Caco-2 (cell line): Measurements from ENCODE around the gene IFI44. TPM values are rescaled to one million over a fixed set of nuclear protein-coding genes. Genes with fewer than 3 reads are reported as not detected.

Experiments
- BruUV-seq: library from RNA; stranded (reverse); fragments of 400-500 nt; replicated peaks from 2 replicates; lab custom pipeline; 2021; lab: Mats Ljungman, UMichigan
- CTCF ChIA-PET: fragments of 300-600 bp; sonication (Branson Sonifier 250); formaldehyde crosslinking; loops from one replicate; lab custom pipeline; 2022; ENCODE audit warnings: antibody characterized with exemption; lab: Charles Lee
- POLR2A ChIA-PET: fragments of 300-600 bp; sonication (Branson Sonifier 250); formaldehyde crosslinking; loops from one replicate; lab custom pipeline; 2022; ENCODE audit warnings: antibody characterized with exemption; lab: Charles Lee
- DNase-seq, 2 experiments: peaks; one replicate each; pipeline versions ENCODE4 v3.0.0 to v3.0.0-alpha.2; 2020 to 2022
- H3K27me3 ChIP-seq: replicated peaks from 2 replicates; pipeline ENCODE4 v1.6.0; 2011; ENCODE audit warnings: low read length; ENCODE audit not compliant: control insufficient read depth, insufficient read depth
- H3K36me3 ChIP-seq: 2 replicates; pipeline ENCODE4 v1.5.1; 2011; ENCODE audit warnings: low read length; ENCODE audit not compliant: control insufficient read depth, insufficient read depth
- H3K4me1 ChIP-seq: fragments of 250-450 bp; sonication (Bioruptor Pico); 2 replicates; pipeline ENCODE4 v1.5.1; 2020; ENCODE audit warnings: mild to moderate bottlenecking
- H3K4me3 ChIP-seq: 2 replicates; pipeline ENCODE4 v1.5.1; 2011; ENCODE audit warnings: low read depth, mild to moderate bottlenecking, control low read depth, low read length
- H3K9me3 ChIP-seq: fragments of 250-450 bp; sonication (Bioruptor Pico); 2 replicates; pipeline ENCODE4 v1.5.1; 2020; ENCODE audit warnings: mild to moderate bottlenecking, moderate library complexity
- H3K27ac Mint-ChIP-seq: one replicate; pipeline ENCODE4 v1.8.0; 2022; ENCODE audit warnings: mixed read lengths; ENCODE audit not compliant: unreplicated experiment
- H3K27me3 Mint-ChIP-seq: one replicate; pipeline ENCODE4 v1.8.0; 2022; ENCODE audit warnings: mixed read lengths; ENCODE audit not compliant: insufficient read depth, unreplicated experiment
- H3K36me3 Mint-ChIP-seq: one replicate; pipeline ENCODE4 v1.8.0; 2022; ENCODE audit warnings: mild to moderate bottlenecking, mixed read lengths; ENCODE audit not compliant: insufficient read depth, unreplicated experiment
- H3K4me1 Mint-ChIP-seq: one replicate; pipeline ENCODE4 v1.8.0; 2022; ENCODE audit warnings: low read depth, mixed read lengths; ENCODE audit not compliant: unreplicated experiment
- H3K4me3 Mint-ChIP-seq: one replicate; pipeline ENCODE4 v1.8.0; 2022; ENCODE audit warnings: mild to moderate bottlenecking, moderate library complexity, mixed read lengths; ENCODE audit not compliant: unreplicated experiment
- H3K9me3 Mint-ChIP-seq: one replicate; pipeline ENCODE4 v1.8.0; 2022; ENCODE audit warnings: mixed read lengths; ENCODE audit not compliant: unreplicated experiment
- CTCF ChIP-seq, 2 experiments: fragments of 200-600 bp in 1 of 2; IDR thresholded peaks; 1 replicate in 1 of 2; 2 replicates in 1 of 2; pipeline versions ENCODE4 v1.5.1 to v1.8.0; 2011 to 2022; ENCODE audit warnings: antibody characterized with exemption in 1 of 2, control low read depth in 1 of 2, inconsistent platforms in 1 of 2, low read depth in 1 of 2, low read length in 1 of 2, mild to moderate bottlenecking in 1 of 2, moderate library complexity in 1 of 2; ENCODE audit not compliant: insufficient read depth in 1 of 2, severe bottlenecking in 1 of 2, unreplicated experiment in 1 of 2
- intact Hi-C: fragments of 100-400 bp; cut with micrococcal nuclease; formaldehyde crosslinking; loops from one replicate; pipeline ENCODE4 v1.10.0; 2022; ENCODE audit not compliant: unreplicated experiment
- total RNA-seq: library from RNA; stranded (reverse); gene quantifications from 2 replicates; pipeline ENCODE4 v1.2.3, GENCODE V29; 2022

IFI44 gene
- total RNA-seq, 1 experiment from 2014 or later, result not detected

DNA sequence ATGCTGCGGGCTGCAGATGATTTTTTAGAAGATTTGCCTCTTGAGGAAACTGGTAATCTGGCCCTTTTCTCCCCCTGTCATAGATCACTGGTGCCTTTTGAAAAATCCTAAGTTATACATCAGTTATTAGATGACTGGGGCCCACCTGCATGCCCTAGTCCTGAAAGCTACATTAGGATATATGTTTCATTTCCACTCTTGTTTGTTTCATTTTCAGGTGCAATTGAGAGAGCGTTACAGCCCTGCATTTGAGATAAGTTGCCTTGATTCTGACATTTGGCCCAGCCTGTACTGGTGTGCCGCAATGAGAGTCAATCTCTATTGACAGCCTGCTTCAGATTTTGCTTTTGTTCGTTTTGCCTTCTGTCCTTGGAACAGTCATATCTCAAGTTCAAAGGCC, 8.1 kb upstream of the IFI44 start:
- no peak for TF ChIP-seq CTCF (IDR thresholded peaks at IDR 0.05; ENCODE audit: insufficient read depth in 1 of 2, low read depth in 1 of 2, low read length in 1 of 2, severe bottlenecking in 1 of 2, unreplicated experiment in 1 of 2)
- Mint-ChIP-seq H3K4me1 (no peaks in the 10 kb centered on the region), H3K27me3 (peaks cover 2% of the 10 kb centered on the region), H3K9me3 (no peaks in the 10 kb centered on the region), H3K27ac (no peak overlapping the region), H3K4me3 (no peak overlapping the region), H3K36me3 (no peaks in the 10 kb centered on the region)
- intact Hi-C loops, result no loop called here
- Histone ChIP-seq H3K4me1 (no peaks in the 10 kb centered on the region), H3K4me3 (no peak overlapping the region), H3K27me3 (no peaks in the 10 kb centered on the region), H3K9me3 (no peaks in the 10 kb centered on the region), H3K36me3 (no peaks in the 10 kb centered on the region)
- no peak for DNase-seq
- CTCF ChIA-PET, result no interaction called here
- BruUV-seq, result no TSS peak
- POLR2A ChIA-PET, result no interaction called here

- no peaks in the 10 kb centered on the region for H3K9me3 ChIP-seq
- no peak for DNase-seq
- Mint-ChIP-seq H3K27ac (no peak overlapping the region), H3K9me3 (no peaks in the 10 kb centered on the region), H3K36me3 (no peaks in the 10 kb centered on the region), H3K4me1 (no peaks in the 10 kb centered on the region), H3K4me3 (no peak overlapping the region), H3K27me3 (no peaks in the 10 kb centered on the region)
- intact Hi-C loops, result no loop called here
- ChIA-PET CTCF (no interaction called here), POLR2A (no interaction called here)
- no peaks in the 10 kb centered on the region for H3K27me3 ChIP-seq
- BruUV-seq, result no TSS peak
- no peaks in the 10 kb centered on the region for H3K4me1 ChIP-seq
- H3K36me3 ChIP-seq, result no peaks in the 10 kb centered on the region
- TF ChIP-seq CTCF (IDR thresholded peaks at IDR 0.05; ENCODE audit: insufficient read depth in 1 of 2, low read depth in 1 of 2, low read length in 1 of 2, severe bottlenecking in 1 of 2, unreplicated experiment in 1 of 2), result no peak
- H3K4me3 ChIP-seq, result no peak overlapping the region
These were observed 3.9 kb upstream of the IFI44 start for GRCh38 chr1:78645723-78646122.

DNA sequence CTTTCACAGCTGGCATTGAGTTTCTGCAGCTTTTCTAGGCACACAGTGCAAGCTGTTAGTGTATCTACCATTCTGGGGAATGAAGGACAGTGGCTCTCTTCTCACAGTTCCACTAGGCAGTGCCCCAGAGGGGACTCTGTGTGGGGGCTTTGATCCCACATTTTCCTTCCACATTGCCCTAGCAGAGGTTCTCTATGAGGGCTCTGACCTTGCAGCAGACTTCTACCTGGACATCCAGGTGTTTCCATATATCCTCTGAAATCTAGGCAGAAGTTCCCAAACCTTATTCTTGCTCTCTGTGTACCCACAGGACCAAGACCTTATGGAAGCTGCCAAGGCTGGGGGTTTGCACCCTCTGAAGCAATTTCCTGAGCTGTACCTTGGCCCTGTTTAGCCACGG, 2.4 kb upstream of the IFI44 start:
- DNase-seq, result no peak
- Histone ChIP-seq H3K27me3 (no peaks in the 10 kb centered on the region), H3K9me3 (no peaks in the 10 kb centered on the region), H3K36me3 (no peaks in the 10 kb centered on the region), H3K4me1 (no peaks in the 10 kb centered on the region), H3K4me3 (no peak overlapping the region)
- CTCF ChIA-PET, result no interaction called here
- H3K4me3 Mint-ChIP-seq, result no peak overlapping the region
- intact Hi-C loops, result no loop called here
- no peaks in the 10 kb centered on the region for H3K9me3 Mint-ChIP-seq
- BruUV-seq, result no TSS peak
- no peaks in the 10 kb centered on the region for H3K4me1 Mint-ChIP-seq
- no peak for TF ChIP-seq CTCF (IDR thresholded peaks at IDR 0.05; ENCODE audit: insufficient read depth in 1 of 2, low read depth in 1 of 2, low read length in 1 of 2, severe bottlenecking in 1 of 2, unreplicated experiment in 1 of 2)
- H3K27ac Mint-ChIP-seq, result no peak overlapping the region
- H3K27me3 Mint-ChIP-seq, result no peaks in the 10 kb centered on the region
- no peaks in the 10 kb centered on the region for H3K36me3 Mint-ChIP-seq
- POLR2A ChIA-PET, result no interaction called here
